ENCODE measurements around the gene LDB2.
"Not testable (repeated sequence)": the region's sequence is repeated elsewhere in the genome, so short reads cannot be mapped to it uniquely, and the experiment has no call there.

LDB2 gene

GRCh38 chr4:16674082-16674481, 224.4 kb downstream of the LDB2 start:
- no peak for DNase-seq

- DNase-seq, result no peak
These were observed 226.0 kb downstream of the LDB2 start for GRCh38 chr4:16672421-16672820.

GRCh38 chr4:16671741-16672140, 226.7 kb downstream of the LDB2 start:
- no peak for DNase-seq

GRCh38 chr4:16670727-16671126, 227.7 kb downstream of the LDB2 start:
- DNase-seq, result no peak

- no peak for DNase-seq
These were observed 229.4 kb downstream of the LDB2 start for GRCh38 chr4:16669036-16669435.

GRCh38 chr4:16668488-16668887, 230.0 kb downstream of the LDB2 start:
- DNase-seq, result no peak

GRCh38 chr4:16667464-16667863, 231.0 kb downstream of the LDB2 start:
- DNase-seq, result no peak

GRCh38 chr4:16665942-16666551, 232.4 kb downstream of the LDB2 start:
- no peak for DNase-seq

GRCh38 chr4:16663732-16664131, 234.7 kb downstream of the LDB2 start:
- DNase-seq, result no peak

- no peak for DNase-seq
These were observed 235.1 kb downstream of the LDB2 start for GRCh38 chr4:16663307-16663706.

GRCh38 chr4:16661813-16662212, 236.6 kb downstream of the LDB2 start:
- DNase-seq, result no peak

GRCh38 chr4:16660656-16661055, 237.8 kb downstream of the LDB2 start:
- DNase-seq, result no peak

GRCh38 chr4:16659694-16660093, 238.8 kb downstream of the LDB2 start:
- no peak for DNase-seq

- DNase-seq, result no peak
These were observed 239.4 kb downstream of the LDB2 start for GRCh38 chr4:16659079-16659478.

- no peak for DNase-seq
These were observed 240.3 kb downstream of the LDB2 start for GRCh38 chr4:16658183-16658582.

- no peak for DNase-seq
These were observed 243.3 kb downstream of the LDB2 start for GRCh38 chr4:16655111-16655510.

- no peak for DNase-seq
These were observed 245.6 kb downstream of the LDB2 start for GRCh38 chr4:16652732-16653305.

- DNase-seq, result no peak
These were observed 252.0 kb downstream of the LDB2 start for GRCh38 chr4:16646459-16646858.

- no peak for DNase-seq
These were observed 254.6 kb downstream of the LDB2 start for GRCh38 chr4:16643893-16644292.

- DNase-seq, result no peak
These were observed 255.5 kb downstream of the LDB2 start for GRCh38 chr4:16642897-16643296.

GRCh38 chr4:16641971-16642370, 256.5 kb downstream of the LDB2 start:
- DNase-seq, result no peak

GRCh38 chr4:16636912-16637630, 261.4 kb downstream of the LDB2 start:
- DNase-seq, result no peak

- no peak for DNase-seq
These were observed 262.1 kb downstream of the LDB2 start for GRCh38 chr4:16636304-16636703.

- not testable (repeated sequence) for DNase-seq
These were observed 269.2 kb downstream of the LDB2 start for GRCh38 chr4:16629274-16629673.

- DNase-seq, result not testable (repeated sequence)
These were observed 269.6 kb downstream of the LDB2 start for GRCh38 chr4:16628835-16629234.
